ENCODE results near the gene DIS3L2. TPM values are rescaled to one million over a fixed set of nuclear protein-coding genes. Genes with fewer than 3 reads are reported as not detected.

DIS3L2 gene
- total RNA-seq, 4 donors from 2014 or later: 13.3 to 31.0 (median 23.6) TPM

DNA sequence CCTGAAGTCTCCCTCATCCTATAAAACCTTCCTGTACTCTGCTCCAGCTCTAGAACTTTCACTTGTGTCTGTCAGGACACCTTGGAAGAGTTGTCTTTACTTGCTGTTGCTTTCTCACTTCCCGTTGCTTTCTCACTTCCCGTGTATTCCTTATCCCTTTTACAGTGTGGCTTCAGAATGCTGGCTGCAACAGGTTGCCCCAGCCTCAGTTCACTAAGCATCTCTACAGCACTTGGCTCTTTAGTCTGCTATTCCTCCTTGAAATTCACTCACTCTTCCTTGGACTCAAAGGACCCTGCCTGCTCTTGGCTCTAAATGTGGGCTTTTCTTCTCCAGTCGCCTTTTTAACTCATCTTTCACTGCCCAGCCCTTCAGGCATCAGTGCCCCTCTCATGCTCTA lies 254.5 kb downstream of the DIS3L2 start:
- Histone ChIP-seq H3K36me3 (peaks cover 0 to 21% of the 10 kb centered on the region in 2 donors), H3K9me3 (no peaks in the 10 kb centered on the region), H3K4me1 (peaks cover 0 to 4% (median 0%) of the 10 kb centered on the region in 3 donors), H3K27ac (no peak overlapping the region), H3K4me3 (no peak overlapping the region), H3K27me3 (no peaks in the 10 kb centered on the region)
- ATAC-seq: no peak
- TF ChIP-seq, protein P1, sequence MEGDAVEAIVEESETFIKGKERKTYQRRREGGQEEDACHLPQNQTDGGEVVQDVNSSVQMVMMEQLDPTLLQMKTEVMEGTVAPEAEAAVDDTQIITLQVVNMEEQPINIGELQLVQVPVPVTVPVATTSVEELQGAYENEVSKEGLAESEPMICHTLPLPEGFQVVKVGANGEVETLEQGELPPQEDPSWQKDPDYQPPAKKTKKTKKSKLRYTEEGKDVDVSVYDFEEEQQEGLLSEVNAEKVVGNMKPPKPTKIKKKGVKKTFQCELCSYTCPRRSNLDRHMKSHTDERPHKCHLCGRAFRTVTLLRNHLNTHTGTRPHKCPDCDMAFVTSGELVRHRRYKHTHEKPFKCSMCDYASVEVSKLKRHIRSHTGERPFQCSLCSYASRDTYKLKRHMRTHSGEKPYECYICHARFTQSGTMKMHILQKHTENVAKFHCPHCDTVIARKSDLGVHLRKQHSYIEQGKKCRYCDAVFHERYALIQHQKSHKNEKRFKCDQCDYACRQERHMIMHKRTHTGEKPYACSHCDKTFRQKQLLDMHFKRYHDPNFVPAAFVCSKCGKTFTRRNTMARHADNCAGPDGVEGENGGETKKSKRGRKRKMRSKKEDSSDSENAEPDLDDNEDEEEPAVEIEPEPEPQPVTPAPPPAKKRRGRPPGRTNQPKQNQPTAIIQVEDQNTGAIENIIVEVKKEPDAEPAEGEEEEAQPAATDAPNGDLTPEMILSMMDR (IDR thresholded peaks at IDR 0.05): no peak
- TF ChIP-seq POLR2A (IDR thresholded peaks at IDR 0.05): no peak
- no peak for TF ChIP-seq POLR2AphosphoS5 (IDR thresholded peaks at IDR 0.05)
- no peak for TF ChIP-seq EP300 (IDR thresholded peaks at IDR 0.05)
- WGBS, 2 donors (ENCODE audit: low coverage in 1 of 2): 75 to 100% methylated on average over 1 to 3 of the region's 3 CpGs

DNA sequence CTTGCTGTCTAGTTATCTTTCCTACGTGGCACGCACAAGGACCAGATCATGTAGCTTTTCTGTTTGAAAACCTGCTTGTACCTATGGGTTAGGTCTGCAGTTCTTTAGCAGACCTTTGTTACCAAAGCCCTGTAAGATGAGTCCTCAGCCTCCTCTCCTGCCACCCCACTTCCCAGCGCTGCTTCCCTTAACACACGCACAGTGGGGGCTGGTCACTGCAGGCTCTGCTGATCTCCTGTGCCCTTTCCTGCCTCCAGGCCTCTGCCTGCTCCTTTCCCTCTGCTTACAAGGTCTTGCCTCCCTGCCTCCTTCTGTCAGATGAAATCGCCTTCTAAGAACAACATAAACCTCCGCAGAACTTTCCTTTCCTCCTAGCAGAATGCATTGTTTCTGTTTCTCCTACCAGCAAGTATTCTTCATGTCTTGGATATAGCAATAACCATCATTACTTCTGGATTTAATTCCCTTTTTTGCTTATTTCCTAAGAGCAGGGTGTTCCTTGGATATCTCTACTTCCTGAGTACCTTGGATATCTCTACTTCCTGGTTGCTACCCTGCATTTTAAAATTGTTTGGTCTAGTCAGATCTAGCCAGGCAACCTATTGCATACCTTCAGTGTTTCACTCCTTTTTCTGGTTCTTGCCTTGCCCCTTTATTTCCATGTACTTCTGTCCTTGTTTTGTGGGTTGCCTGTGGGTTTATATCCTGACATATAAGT lies 257.4 kb downstream of the DIS3L2 start:
- Histone ChIP-seq H3K27ac (no peak overlapping the region), H3K27me3 (no peaks in the 10 kb centered on the region), H3K9me3 (no peaks in the 10 kb centered on the region), H3K4me1 (peaks cover 0 to 4% (median 0%) of the 10 kb centered on the region in 3 donors), H3K4me3 (no peak overlapping the region), H3K36me3 (peaks cover 0 to 13% of the 10 kb centered on the region in 2 donors)
- ATAC-seq: no peak
- TF ChIP-seq POLR2A (IDR thresholded peaks at IDR 0.05): no peak
- no peak for TF ChIP-seq EP300 (IDR thresholded peaks at IDR 0.05)
- TF ChIP-seq, protein P1 (IDR thresholded peaks at IDR 0.05): no peak
- no peak for TF ChIP-seq POLR2AphosphoS5 (IDR thresholded peaks at IDR 0.05)
- WGBS, 2 donors (ENCODE audit: low coverage in 1 of 2): 80 to 82% methylated on average over 2 to 6 of the region's 6 CpGs

DNA sequence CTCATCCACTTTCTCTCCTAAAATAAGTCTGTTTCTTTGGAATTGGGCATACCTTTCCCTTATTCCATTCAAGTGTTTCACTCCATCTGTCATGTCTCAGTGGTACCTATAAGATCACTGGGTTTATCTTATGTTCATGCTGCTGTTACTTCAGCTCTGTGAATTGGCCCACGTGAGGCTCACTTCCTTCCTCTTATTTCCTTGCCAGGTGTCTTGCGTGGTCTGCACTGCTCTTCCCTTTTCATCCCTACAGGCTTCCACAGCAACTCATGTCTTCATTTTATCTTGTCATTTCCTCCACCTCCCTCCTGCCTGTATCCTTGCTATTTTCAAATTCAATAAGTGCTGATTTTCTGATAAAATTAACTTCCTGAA lies 258.0 kb downstream of the DIS3L2 start:
- H3K4me3 ChIP-seq: no peak overlapping the region
- no peaks in the 10 kb centered on the region for H3K27me3 ChIP-seq
- WGBS, 2 donors (ENCODE audit: low coverage in 1 of 2): 49% methylated on average over 2 of the region's 2 CpGs; no CpG with 5 or more reads in 1 of the 2 donors
- peaks cover 0 to 4% (median 0%) of the 10 kb centered on the region in 3 donors for H3K4me1 ChIP-seq
- H3K36me3 ChIP-seq: peaks cover 0 to 13% of the 10 kb centered on the region in 2 donors
- H3K9me3 ChIP-seq: no peaks in the 10 kb centered on the region
- TF ChIP-seq EP300 (IDR thresholded peaks at IDR 0.05) (no peak), POLR2AphosphoS5 (IDR thresholded peaks at IDR 0.05) (no peak), POLR2A (IDR thresholded peaks at IDR 0.05) (no peak)
- TF ChIP-seq, protein P1 (IDR thresholded peaks at IDR 0.05): no peak
- H3K27ac ChIP-seq: no peak overlapping the region
- no peak for ATAC-seq

DNA sequence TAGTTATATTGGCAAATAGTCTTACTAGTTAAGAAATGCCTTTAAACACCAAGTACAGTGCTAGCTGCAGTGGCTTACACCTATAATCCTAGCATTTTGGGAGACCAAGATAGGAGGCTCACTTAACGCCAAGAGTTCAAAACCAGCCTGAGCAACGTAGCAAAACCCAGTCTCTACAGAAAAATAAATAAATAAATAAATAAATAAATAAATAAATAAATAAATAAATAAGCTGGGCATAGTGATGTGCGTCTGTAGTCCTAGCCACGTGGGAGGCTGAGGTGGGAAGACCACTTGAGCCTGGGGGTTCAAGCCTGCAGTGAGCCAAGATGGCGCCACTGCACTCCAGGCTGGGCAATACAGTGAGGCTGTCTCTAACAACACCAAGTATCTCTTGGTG lies 258.4 kb downstream of the DIS3L2 start:
- ATAC-seq: no peak
- 93% methylated on average over 3 to 5 of the region's 5 CpGs for WGBS, 2 donors (ENCODE audit: low coverage in 1 of 2)
- Histone ChIP-seq H3K9me3 (no peaks in the 10 kb centered on the region), H3K27ac (no peak overlapping the region), H3K36me3 (peaks cover 0 to 13% of the 10 kb centered on the region in 2 donors), H3K4me3 (no peak overlapping the region), H3K27me3 (no peaks in the 10 kb centered on the region), H3K4me1 (peaks cover 0 to 4% (median 0%) of the 10 kb centered on the region in 3 donors)
- TF ChIP-seq POLR2A (IDR thresholded peaks at IDR 0.05) (no peak), POLR2AphosphoS5 (IDR thresholded peaks at IDR 0.05) (no peak), EP300 (IDR thresholded peaks at IDR 0.05) (no peak)
- TF ChIP-seq, protein P1 (IDR thresholded peaks at IDR 0.05): no peak

DNA sequence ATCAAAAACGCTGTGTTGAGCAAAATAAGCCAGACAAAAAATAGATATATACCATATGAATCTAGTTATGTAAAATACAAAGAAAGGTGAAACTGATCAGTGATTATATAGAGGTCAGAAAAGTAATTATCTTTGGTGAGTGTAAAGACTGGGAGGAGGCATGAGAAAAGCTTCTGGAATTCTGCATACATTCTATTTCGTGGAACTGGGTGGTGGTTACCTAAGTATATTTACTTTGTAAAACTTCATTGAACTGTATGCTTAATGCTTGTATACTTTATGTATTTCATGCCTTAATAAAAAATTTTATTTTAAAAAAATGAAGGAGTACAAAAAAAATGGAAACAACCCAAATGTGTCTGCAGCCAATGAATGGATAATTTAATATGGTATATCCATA lies 263.9 kb downstream of the DIS3L2 start:
- no peak overlapping the region for H3K4me3 ChIP-seq
- TF ChIP-seq POLR2A (IDR thresholded peaks at IDR 0.05) (no peak), EP300 (IDR thresholded peaks at IDR 0.05) (no peak), POLR2AphosphoS5 (IDR thresholded peaks at IDR 0.05) (no peak)
- TF ChIP-seq, protein P1 (IDR thresholded peaks at IDR 0.05): no peak
- peaks cover 0 to 6% of the 10 kb centered on the region in 2 donors for H3K36me3 ChIP-seq
- H3K4me1 ChIP-seq: peaks cover 0 to 14% (median 0%) of the 10 kb centered on the region in 3 donors
- H3K27ac ChIP-seq: no peak overlapping the region
- H3K9me3 ChIP-seq: no peaks in the 10 kb centered on the region
- no peaks in the 10 kb centered on the region for H3K27me3 ChIP-seq
- WGBS, 2 donors (ENCODE audit: low coverage in 1 of 2): 30 to 42% methylated on average over 1 to 2 of the region's 2 CpGs
- no peak for ATAC-seq
